Islet precursor cell (in vitro differentiated cells): ENCODE data around the gene DIPK1B.

Experiments
- DNase-seq: peaks from one replicate; pipeline ENCODE4 v3.0.0-alpha.2; 2018

The DIPK1B gene

GRCh38 chr9:136673088-136673974 is 39.0 kb upstream of the DIPK1B start:
- DNase-seq = no peak

DNA sequence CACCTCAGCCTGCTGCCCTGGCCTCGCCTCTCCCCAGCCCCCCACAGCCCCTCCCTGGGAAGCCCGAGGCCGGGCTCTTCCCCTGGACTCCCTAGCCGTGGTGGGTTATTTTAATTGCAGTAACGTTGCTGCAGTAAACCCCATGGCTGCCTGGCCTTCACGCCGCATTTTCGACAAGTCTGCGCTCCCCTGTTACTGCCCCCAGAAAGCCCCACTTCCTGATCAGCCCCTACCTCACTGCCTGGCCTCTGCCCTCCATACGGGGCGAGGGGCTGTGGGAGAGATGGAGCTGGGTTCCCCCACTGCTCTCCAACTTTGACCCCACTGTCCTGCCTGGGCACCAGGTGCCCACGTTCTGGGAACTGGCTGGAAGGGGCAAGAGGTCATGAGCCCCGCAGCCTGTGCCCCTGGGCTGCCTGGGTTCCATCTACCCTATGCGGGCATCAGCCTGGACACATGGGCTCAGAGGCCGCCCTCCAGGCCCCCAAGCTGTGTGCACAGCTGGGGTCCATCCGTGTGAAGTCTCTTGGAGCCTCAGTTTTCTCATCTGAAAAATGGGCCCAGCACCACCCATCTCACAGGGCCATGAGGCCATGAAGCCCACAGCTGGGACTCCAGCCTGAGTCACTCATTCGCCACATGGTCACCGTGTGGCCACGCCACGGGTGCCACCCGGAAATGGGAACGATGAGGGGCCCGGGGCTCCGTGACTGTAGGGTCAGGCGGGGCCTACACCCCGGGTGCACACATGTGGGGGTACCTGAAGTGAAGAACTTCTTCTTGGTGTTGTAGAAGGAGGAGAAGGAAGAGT is 38.2 kb upstream of the DIPK1B start:
- DNase-seq = no peak

DNA sequence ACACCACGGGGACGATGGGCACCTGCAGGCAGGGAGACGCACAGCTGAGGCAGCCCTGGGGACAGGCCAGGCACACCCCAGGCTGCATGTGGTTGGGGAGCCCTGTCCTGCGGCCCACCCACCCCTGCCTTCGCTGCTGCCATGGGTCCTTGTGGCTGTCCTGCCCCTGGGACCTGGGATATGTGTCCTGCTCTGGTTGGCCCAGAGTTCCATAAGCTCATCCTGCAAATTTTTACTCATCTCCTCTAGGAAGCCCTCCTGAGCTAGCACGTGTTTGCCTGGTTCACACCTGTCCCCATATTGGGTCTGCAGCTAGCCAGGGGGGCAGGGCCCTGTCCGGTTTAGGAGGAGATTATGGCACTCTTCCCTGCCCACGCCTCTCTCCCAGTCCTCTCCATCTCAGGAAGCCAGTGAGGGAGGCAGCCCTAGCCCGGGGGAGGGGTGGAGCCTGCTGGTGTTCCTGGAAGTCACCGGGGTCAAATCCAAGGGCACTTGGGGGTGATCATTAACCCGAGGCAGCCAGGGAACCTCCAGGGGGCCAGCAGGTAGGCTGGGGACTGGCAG is 37.5 kb upstream of the DIPK1B start:
- DNase-seq = no peak

- DNase-seq = no peak
These were observed 36.7 kb upstream of the DIPK1B start for GRCh38 chr9:136675477-136676296.

DNA sequence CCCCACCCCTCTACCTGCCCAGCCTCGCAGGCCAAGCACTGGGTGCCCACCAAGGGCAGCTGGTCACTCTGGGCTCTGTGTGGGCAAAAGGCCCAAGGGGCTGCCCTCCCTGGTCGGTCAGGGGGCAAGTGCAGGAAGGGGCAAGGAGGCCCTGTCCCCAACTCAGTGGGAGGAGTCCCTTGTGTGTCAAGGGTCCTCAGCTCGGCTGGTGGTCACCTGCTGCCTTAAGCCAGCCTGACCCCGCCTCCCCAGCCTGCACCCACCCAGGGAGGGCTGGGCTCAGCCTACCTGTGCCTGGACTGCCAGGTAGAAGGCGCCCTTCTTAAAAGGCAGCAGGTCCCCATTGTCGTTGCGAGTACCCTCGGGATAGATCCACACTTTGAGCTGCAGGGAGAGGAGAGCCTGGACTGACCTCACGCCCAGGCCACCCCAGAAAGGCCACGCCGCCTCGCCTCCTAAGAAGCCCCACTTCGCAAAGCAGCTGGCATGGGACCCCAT is 36.0 kb upstream of the DIPK1B start:
- DNase-seq = no peak

GRCh38 chr9:136676920-136677686 is 35.3 kb upstream of the DIPK1B start:
- no peak for DNase-seq

DNA sequence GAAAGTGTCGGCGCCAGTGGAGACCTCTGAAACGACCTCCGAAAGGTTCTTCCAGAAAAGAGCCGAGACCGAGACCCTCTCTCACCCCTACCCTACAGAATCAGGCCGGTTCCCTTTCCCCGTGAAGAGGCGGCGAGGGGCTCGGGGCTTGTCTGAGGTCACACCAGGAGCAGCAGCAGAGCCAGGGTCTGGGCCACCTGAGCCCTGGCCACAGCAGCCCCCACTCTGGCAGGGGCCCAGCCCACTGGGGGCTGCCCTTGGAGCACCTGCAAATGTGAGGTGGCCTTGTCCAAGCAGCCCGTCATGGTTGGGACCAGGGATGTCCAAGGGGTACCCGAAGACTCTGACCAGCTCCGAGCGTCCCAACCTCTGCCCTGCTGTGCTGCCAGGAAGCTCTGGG is 34.3 kb upstream of the DIPK1B start:
- DNase-seq = no peak

- DNase-seq = no peak
These were observed 33.7 kb upstream of the DIPK1B start for GRCh38 chr9:136678624-136679023.

DNA sequence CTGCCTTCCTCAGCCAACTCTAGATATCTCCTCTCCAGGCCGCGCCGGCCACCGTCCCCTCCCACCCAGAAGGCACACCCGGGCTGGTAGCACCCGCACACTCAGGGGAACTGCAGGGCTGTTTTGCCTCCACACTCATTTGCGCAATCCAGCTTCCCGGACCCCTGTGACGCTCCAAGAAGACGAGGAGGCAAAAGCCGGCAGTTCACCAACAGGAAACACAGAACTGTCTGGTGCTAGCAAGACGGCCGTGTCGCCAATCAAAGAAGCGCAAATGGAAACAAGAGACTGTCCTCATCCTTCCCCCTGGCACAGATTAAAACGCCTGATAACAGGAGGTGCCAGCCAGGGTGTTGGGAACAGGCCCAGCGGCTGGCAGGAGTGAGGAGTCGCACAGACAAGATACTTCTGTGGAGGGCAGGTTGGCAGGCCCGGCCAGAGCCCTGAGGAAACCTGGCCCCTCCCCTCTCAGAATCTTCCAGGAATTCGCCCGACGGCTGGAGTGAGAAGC is 32.9 kb upstream of the DIPK1B start:
- no peak for DNase-seq

- DNase-seq = no peak
These were observed 31.3 kb upstream of the DIPK1B start for GRCh38 chr9:136681029-136681428.

DNA sequence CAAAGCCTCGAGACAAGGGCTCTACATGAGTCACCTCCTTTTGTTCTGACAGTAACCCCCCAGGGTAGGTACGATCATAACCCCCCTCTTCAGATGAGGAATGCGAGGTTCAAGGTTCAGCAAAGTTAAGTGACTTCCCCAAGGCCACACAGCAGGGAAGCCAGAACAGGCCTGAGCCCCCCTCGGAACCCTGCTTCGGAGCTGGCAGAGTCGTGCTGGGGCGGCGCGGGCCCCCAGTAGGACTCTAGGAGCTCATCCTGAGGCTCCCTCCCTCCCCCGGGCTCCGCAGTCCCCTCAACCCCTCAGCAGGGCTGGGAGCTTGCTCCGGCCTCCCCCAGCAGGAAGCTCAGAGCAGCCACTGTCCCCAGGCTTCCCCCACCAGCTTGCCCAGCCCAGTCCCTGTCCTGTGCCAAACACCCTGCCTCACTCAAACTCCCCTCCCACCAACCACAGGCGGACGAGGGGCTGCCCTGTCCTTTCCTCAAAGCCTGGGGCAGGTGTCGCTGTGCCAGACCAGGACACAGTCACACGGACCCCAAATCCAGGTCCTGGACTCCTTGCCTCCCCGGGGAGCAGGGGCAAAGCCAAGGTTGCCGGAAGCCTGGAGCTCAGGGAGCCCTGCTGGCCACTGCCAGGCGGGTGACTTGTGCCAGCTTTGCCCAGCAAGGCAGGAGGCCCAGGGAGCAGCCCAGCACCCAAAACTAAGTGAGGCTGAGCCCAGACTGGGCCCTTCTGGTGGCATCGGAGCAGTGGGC is 30.2 kb upstream of the DIPK1B start:
- DNase-seq = no peak

DNA sequence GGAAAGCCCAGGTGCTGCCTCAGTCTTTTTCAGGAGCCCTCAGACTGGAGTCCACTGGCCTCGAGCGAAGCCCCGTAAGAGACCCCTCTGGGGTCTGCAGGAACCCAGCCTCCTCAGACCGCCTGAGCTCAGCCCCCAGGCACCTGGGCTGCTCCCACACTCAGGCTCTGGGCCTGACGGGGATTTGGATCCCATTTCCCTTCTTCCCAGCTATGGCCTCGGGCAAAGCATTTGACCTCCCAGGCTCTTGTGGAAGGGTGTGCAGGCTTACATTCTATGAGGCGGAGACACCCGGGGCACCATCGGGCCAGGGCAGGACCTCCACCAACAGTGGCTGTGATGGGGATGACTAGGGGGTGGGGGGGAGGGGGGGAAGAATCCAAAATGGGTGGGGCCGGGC is 29.7 kb upstream of the DIPK1B start:
- no peak for DNase-seq

DNA sequence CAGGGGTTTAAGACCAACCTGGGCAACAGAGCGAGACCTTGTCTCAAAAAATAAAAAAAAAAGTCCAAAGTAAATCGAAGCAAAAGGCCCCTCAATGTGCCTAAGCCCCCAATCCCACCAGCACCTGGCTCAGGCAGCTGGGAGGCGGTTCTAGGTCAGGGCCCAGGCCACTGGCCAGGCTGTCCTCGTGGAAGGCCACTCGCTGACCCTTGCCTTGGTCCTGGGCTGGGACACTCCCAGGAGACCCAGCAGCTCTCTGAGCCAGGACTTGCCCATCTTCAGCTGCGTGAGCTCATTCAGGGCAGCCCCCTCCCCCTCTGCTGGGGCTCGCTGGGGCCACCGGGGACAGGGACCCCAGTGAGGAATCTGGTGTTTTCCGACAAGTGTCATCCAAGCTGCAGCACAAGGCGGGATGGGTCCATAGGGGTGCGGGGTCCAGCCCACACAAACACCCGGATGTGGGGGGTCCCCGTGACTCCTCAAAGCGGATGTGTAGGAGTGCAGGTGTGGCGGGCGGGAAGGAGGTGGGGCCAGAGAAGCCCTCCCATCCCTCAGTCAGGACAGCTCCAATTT is 29.1 kb upstream of the DIPK1B start:
- DNase-seq = no peak

DNA sequence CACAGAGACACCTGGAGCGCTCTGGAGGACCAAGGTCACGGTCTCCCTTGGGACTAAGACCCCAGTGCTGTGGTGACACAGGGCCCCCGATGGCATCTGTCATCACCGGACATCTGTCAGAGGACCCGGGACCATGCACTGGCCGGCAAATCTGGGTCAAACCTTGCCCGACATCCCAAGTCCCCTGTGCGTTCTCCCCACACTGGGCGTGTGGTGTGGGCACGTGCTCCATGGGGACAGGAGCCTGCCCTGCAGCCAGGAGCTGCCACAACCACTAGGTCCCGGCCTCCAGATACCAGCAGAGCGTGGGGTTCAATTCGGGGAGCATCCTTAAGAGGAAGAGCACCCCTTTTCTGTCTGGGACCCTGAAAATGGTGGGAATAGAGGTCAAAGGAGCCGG is 28.6 kb upstream of the DIPK1B start:
- no peak for DNase-seq

GRCh38 chr9:136684339-136684738 is 28.0 kb upstream of the DIPK1B start:
- DNase-seq = no peak

- no peak for DNase-seq
These were observed 27.6 kb upstream of the DIPK1B start for GRCh38 chr9:136684799-136685198.

GRCh38 chr9:136685216-136685615 is 27.2 kb upstream of the DIPK1B start:
- no peak for DNase-seq

DNA sequence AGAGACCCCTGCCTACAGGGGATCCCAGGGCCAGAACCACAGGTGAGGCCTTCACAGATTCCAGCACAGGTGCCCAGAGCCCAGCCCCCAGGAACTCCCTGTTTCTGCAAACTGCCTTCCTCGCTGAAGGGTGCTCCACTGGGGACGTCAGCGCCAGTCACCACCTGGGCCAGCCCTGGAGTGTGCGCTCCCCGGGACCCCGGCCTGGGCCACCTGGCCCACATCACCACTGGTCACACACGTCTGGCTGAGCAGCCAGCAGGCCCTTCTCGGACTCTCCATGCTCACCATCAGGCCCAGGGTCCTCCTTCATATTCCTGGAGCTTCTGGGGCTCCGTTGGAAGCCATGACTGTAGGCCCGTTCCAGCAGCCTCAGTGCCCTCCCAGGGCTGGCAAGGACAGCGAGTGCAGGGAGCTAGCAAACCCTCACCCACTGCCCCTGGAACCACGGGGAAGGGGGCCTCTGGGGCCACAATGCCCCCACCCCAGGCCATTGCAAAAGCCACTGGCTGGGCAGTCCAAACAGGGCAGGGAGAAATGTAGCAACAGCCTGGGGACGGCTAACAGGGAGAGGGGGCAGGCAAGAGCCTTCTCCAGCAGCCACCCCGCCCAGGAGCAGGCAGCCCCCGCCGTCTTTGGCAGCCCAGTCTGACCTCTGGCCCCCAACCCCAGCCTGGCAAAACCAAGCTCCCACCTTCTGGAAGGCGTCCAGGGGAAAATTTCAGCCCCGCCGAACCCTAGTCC is 26.4 kb upstream of the DIPK1B start:
- no peak for DNase-seq

DNA sequence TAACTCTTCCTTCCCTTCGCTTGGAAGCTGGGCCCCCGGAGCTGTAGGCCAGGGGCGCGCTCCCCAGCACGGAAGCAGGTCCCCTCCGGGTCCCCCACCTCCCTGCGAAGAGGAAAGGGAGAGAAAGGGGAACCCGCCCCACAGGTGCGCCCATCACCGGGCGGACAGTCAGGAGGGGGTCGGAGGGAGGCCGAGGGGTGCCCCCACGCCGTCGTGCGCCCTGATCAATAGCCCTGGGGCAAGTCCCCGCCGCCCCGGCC is 25.9 kb upstream of the DIPK1B start:
- DNase-seq = no peak
